GM19025 (cell line): ENCODE data around the gene FAM177A1.
"Not testable (repeated sequence)": the region's sequence is repeated elsewhere in the genome, so short reads cannot be mapped to it uniquely, and the experiment has no call there.

Experiments
- ATAC-seq: cut with Tn5 transposase; IDR thresholded peaks from one replicate; pipeline ENCODE4 v1.9.1; 2021; ENCODE audit warnings: mild to moderate bottlenecking, low read depth, moderate library complexity; ENCODE audit not compliant: unreplicated experiment

FAM177A1 gene

DNA sequence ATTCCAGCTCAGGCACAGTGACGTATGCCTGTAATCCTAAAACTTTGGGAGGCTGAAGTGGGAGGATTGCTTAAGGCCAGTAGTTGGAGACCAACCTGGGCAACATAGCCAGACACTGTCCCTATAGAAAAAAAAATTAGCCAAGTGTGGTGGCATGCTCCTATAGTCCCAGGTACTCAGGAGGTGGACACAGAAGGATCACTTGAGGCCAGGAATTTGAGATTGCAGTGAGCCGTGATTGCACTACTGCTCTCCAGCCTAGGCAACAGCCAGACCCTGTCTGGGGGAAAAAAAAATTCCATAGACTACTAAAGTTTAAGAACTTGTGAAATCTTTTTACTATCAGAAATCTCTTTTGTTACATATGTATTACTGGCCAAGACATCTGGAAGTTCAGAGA is 6.6 kb downstream of the FAM177A1 start:
- no peak for ATAC-seq

DNA sequence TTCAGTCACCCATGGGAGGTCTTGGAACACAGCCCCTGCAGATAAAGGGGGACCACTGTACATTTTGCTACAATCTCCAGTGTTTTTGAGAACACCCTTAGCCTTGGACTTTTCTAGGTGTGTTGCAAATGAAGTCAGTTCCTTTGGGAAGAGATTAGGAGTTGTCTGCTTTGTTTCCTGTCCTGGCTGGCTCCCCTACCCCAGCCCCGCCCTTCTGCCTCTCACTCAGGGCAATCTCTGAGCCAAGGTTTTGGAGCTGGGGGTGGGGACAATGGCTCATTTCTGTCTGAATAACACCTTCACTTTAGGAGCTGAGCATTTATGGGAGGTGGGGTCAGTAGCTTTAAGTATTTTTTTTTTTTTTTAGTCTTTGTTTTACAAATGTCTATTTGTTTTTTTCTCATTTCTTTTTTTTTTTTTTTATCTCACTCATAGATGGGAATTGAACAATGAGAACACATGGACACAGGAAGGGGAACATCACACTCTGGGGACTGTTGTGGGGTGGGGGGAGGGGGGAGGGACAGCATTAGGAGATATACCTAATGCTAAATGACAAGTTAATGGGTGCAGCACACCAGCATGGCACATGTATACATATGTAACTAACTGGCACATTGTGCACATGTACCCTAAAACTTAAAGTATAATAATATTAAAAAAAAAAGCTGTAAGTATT is 15.2 kb downstream of the FAM177A1 start:
- not testable (repeated sequence) for ATAC-seq

DNA sequence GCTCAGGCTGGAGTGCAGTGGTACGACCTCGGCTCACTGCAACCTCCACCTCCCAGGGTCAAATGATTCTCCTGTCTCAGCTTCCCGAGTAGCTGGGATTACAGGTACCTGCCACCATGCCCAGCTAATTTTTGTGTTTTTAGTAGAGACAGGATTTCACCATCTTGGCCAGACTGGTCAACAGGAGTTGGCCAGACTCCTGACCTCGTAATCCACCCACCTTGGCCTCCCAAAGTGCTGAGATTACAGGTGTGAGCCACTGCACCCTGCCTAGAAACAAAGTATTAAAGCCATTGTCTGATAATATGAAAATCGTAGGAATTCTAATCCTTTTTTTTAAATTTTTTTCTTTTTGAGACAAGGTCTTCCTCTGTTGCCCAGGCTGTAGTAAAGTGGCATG is 19.7 kb downstream of the FAM177A1 start:
- ATAC-seq, result not testable (repeated sequence)

GRCh38 chr14:35068238-35069012 is 22.4 kb downstream of the FAM177A1 start:
- ATAC-seq, result no peak

DNA sequence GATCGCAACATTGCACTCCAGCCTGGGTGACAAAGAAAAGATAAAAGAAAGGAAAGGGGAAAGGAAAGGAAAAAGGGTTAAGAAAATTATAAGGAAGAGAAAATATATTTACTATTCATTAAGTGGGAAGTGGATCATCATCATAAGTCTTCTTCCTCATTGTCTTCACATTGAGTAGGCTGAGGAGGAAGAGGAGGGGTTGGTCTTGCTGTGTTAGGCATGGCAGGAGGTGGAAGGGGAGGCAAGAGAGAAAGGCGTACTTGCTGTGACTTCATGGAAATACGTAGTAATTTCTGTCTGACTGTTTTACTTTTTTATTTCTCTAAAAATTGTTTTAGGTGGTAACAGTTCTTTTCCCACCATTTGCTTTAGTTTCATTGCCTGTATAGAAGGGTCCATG is 26.2 kb downstream of the FAM177A1 start:
- ATAC-seq, result no peak

- no peak for ATAC-seq
Observed at GRCh38 chr14:35073486-35073885, 27.4 kb downstream of the FAM177A1 start.

DNA sequence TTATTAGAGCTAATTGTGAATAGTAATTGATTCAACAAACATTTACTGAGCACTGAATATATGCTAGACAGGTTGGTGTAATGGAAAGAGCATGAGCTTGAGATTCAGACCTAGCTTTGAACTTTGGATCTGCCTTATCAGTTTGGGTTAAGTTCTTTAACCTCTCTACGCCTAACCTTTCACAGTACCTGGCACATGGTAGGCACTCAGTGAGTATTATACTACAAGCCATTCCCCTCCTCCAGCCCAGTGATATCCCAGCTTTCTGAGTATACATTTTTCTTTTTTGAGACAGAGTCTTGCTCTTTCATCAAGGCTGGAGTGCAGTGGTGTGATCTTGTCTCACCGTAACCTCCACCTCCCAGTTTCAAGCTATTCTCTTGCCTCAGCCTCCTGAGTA is 32.0 kb downstream of the FAM177A1 start:
- no peak for ATAC-seq

GRCh38 chr14:35079742-35080141 is 33.7 kb downstream of the FAM177A1 start:
- ATAC-seq, result no peak

DNA sequence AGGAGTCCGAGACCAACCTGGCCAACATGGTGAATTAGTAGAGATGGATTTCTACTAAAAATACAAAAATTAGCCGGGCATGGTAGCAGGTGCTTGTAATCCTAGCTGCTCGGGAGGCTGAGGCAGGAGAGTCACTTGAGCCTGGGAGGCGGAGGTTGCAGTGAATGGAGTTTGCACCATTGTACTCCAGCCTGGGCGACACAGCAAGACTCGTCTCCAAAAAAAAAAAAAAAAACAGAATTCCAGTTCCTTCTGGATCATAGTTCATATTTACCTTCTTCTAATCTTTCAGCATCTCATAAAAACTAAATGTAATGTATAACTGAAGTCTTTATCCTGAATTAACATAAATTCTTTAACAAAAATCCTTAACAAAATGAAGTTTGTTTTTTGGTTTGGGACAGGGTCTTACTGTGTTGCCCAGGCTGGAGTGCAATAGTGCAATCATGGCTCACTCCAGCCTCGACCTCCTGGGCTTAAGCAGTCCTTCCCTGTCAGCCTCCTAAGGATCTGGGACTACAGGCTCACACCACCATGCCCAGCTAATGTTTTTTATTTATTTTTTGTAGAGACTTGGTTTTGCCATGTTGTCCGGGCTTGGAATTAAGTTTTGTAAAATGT is 37.6 kb downstream of the FAM177A1 start:
- ATAC-seq, result no peak

GRCh38 chr14:35085441-35085840 is 39.4 kb downstream of the FAM177A1 start:
- ATAC-seq, result no peak

- ATAC-seq, result no peak
Observed at GRCh38 chr14:35088514-35088913, 42.4 kb downstream of the FAM177A1 start.

- not testable (repeated sequence) for ATAC-seq
Observed at GRCh38 chr14:35094645-35095044, 48.6 kb downstream of the FAM177A1 start.

DNA sequence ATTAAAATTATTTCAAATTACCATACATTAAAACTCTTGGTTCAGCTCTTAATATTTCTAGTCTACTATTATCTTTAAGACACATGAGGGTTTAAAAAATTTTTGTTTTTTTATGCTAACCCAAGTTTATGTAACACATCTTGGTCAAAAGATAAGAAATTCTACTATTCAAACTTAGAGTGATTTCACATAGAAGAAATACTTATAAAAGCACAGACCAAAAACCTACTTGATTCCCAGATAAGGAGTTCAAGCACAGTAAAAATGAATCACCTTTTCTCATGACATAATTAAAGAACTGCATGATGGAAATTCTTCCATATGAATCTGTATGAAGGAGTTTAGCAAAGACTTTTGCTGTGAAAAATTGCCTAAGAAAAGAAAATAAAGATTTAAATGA is 61.8 kb downstream of the FAM177A1 start:
- no peak for ATAC-seq

GRCh38 chr14:35112641-35113040 is 66.6 kb downstream of the FAM177A1 start:
- ATAC-seq, result no peak

DNA sequence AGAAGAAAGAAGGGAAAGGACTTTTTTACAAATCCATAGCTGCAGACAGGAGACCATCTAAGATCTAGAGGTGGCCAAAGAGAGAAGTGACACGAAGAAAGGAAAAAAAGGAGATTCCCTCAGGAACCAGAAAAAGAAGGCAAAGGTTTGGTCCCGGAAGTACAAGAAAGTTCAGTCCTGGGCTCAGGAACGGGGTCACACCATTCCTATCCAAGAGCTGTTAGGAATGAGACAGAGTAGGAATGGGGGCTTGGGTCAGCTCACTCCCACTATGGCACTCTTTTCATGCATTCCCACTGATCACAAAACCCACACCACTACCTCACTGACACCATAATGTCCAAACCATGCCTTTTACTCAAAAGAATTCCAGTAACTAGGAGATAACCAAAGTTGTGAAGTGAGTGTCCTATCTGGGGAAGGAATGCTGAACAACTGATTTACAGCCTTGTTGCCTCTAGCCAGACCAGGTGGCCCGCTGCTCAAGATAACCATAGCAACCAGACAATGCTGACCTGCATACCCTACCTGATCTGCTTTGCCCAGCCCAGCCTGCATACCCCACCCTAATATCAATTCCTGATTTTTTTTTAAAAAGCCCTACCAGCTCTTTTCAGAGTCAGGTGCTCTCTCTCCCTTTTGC is 67.4 kb downstream of the FAM177A1 start:
- no peak for ATAC-seq

DNA sequence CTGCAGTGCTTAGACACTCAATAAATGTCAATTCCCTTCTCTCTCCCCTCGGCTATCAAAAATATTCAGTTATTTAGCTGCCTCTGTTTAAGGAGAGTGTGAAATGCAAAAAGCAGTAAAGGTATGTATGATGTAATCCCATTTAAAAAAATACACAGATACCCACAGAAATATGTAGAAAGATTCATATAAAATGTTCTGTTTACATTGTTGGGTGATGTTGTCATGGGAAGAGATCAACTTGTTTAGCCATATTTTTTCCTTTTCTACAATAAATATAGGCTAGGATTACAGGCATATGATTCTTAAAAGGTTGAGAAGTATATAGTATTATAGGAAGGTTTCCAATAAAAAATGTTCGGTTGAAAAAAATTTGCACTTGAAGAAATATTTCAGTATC is 68.0 kb downstream of the FAM177A1 start:
- ATAC-seq, result no peak

DNA sequence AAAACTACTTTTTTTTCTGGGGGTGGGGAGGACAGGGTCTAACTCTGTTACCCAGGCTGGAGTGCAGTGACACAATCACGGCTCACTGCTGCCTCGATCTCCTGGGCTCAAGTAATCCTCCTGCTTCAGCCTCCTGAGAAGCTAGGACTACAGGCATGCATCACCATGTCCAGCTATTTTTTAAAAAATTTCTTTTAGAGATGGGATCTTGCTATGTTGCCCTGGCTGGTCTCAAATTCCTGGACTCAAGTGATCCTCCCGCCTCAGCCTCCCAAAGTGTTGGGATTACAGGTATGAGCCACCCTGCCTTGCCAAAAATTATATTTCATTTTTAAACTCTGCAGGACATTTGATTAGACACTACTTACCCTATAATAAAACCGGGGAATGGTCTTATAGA is 70.2 kb downstream of the FAM177A1 start:
- no peak for ATAC-seq

- ATAC-seq, result no peak
Observed at GRCh38 chr14:35117112-35117511, 71.0 kb downstream of the FAM177A1 start.

DNA sequence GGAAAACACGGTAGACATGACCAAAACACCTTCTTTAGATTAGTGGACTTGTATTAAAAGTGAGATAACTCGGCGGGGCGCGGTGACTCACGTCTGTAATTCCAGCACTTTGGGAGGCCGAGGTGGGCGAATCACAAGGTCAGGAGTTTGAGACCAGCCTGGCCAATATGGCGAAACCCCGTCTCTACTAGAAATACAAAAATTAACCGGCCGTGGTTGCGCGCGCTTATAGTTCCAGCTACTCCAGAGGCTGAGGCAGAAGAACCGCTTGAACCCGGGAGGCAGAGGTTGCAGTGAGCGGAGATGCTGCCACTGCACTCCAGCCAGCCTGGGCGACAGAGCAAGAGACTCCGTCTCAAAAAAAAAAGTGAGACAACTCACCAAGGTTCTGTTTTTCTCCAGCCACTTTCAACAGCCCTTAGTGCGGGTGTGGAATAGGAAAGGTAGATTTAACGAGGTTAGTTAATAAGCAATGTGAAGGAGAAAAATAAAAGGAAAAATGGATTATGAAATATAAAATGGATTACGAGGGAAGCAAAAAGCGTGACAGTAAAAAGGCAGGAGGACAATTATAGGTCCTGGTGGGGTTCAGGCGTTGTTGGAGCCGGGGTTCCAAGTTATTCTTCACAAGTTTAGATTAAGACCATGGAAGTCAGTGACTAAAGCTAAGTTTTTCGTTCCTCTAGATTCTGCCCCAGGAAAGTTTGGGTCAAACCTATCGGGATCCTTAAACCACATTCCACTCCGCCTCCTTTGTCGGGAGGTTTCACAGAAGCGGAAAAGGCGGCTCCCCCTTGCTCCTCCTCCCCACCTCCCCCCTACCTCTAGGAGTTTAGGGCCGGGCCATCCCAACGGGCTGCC is 75.2 kb downstream of the FAM177A1 start:
- ATAC-seq, result no peak
